ENCODE results near the gene MRPL55.
A peak's percentile ranks its signal among the peaks of the same experiment; 100 is the strongest.

MRPL55 gene

DNA sequence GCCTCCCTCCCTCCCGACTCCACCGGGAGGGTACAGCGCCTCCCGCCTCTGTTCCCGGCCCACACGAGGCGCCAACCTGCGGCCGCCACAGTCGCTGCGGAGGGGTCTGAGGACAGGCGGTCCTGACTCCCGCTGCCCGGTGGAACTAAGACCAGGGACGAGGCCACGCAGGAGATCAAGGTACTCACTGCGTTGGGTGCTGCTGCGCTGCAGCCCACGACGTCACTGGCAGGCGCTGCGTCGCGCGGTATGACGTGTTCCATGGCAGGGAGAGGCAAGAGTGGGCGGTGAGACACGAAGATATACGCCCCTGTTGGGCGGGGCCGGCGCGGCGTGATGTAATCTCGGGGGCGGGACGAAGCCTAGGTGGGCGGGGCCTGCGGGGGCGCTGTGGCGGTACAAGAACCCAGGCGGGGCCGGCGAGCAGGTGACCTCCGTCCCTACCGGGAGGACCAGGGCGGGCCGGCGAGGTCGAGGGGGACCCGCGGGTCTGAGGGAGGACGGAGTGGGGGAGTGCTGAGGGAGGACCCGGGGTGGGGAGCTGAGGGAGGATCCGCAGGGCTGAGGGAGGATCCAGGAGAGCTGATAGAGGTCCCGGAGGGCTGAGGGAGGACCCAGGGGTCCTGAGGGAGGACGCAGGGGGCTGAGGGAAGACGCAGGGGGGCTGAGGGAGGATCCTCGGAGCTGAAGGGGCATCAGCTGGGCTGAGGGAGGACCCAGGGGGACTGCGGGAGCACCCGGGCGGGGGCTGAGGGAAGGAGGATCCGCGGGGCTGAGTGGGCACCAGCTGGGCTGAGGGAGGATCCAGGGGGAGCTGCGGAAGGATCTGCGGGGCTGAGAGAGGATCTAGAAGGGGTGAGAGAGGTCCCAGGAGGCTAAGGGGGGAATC, at the start of gene MRPL55:
TSS of gene MRPL55 (minus strand) at position 227 of the 889 bp plus-strand sequence. CDS start 1,039 bp downstream, outside the sequence.
- DNase-seq (ENCODE audit: low read depth), result peak; percentile 96

DNA sequence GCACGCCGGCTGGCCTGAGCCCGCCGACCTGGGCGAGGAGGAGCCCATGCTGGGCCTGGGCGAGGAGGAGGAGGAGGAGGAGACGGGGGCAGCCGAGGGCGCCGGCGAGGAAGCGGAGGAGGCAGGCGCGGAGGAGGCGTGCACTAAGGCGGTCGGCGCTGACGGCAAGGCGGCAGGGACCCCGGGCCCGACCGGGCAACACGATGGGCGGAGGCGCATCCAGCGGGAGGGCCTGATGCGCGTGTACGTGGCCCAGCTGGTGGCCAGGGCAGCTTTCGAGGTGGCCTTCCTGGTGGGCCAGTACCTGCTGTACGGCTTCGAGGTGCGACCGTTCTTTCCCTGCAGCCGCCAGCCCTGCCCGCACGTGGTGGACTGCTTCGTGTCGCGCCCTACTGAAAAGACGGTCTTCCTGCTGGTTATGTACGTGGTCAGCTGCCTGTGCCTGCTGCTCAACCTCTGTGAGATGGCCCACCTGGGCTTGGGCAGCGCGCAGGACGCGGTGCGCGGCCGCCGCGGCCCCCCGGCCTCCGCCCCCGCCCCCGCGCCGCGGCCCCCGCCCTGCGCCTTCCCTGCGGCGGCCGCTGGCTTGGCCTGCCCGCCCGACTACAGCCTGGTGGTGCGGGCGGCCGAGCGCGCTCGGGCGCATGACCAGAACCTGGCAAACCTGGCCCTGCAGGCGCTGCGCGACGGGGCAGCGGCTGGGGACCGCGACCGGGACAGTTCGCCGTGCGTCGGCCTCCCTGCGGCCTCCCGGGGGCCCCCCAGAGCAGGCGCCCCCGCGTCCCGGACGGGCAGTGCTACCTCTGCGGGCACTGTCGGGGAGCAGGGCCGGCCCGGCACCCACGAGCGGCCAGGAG, 49.3 kb upstream of the MRPL55 start:
- DNase-seq (ENCODE audit: low read depth), result no peak

DNA sequence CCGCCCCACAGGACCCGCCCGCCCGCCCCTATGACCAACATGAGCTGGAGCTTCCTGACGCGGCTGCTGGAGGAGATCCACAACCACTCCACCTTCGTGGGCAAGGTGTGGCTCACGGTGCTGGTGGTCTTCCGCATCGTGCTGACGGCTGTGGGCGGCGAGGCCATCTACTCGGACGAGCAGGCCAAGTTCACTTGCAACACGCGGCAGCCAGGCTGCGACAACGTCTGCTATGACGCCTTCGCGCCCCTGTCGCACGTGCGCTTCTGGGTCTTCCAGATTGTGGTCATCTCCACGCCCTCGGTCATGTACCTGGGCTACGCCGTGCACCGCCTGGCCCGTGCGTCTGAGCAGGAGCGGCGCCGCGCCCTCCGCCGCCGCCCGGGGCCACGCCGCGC, 48.6 kb upstream of the MRPL55 start:
- DNase-seq (ENCODE audit: low read depth), result no peak

DNA sequence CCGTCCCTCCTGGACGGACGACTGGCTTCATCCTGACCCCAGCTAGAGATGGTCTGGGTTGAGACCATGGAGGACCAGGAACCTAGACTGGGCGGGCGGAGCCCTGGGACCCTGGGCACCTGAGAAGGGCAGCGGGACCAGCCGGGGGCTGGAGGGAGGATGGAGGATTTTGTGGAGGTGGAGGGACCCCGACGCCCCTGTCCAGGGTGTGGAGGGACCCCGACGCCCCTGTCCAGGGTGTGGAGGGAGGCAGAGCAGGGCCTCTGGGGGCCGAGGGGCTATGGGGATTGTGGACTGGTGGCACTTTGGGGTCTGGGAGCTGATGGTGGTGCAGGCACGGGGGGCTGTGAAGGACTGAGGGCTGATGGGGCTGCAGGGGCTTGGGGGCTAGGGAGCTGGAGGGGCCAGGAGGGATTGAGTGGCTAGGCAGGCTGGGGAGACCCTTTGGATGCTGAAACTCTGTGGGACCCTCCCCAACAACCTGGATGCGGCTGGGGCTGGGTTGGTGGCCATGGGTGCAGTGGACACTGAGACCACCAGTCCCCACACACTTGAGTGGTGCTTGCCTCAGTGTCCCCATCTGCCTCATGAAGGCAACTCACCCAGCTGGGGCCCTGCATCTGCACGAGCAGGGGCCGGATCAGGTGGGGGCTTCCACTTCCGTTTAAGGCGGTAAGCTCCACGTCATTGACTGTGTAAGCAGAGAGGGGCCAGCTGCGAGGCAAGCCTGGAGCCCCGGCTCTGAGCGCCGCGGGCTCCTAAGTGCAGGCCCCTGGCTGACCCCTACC, 48.0 kb upstream of the MRPL55 start:
- DNase-seq (ENCODE audit: low read depth), result no peak

DNA sequence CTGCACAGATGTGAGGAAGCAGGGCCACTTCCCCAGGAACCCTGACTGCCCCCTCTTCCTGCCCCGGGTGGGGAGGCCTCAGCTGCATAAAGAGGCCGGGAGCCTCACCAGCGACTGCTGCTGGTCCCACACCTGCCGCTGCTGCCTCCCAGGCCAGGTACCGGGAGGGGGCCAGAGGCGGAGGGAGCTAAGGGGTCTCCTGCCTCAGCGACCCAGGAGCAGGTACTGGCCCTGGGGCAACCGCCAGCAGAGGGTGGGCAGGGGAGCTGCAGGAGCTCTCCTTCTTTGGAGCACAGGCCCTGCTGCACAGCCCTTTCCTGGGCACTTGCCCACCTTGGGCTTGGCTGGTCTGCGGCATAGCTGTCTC, 47.4 kb upstream of the MRPL55 start:
- DNase-seq (ENCODE audit: low read depth), result no peak

DNA sequence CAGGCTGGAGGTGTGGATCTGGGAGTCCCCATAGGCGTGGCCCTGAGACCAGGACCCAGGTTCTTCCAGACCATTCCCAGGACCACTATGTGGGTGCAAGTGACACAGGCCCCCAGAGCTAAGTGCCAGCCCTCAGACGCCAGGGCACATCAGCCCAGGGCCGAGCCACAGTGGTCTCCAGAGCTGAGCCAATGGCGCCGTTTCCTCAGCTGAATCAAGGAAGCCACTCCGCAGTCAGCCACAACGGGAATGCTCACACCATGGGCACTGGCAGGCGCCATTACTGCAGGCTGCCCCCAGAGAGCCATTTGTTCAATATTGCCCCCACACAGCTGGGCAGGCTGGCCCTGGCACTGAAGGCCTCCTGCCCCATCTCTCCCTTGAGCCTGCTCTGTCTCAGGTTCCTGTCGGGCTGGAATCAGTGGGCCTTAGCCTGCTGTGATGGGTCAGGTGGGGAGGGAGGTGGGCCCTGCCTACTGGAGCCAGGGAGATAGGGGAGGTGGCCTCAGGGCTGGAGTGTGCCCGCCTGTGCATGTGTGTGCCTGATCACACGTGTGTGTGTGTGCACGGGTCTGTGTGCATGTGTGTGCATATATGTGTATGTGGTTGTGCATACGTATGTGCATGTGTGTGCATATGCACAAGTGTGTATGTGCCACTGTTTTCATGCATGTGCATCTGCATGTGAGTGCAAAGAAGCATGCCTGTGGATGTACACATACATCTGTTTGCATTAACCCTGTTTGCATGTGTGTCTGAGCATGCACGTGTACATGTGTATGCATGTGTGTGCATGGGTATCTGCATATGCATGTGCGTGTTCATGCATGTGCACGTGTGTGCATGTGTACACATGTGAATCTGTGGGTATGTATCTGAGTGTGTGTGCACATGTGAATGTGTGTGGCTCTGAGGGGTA, 46.8 kb upstream of the MRPL55 start:
- no peak for DNase-seq (ENCODE audit: low read depth)

DNA sequence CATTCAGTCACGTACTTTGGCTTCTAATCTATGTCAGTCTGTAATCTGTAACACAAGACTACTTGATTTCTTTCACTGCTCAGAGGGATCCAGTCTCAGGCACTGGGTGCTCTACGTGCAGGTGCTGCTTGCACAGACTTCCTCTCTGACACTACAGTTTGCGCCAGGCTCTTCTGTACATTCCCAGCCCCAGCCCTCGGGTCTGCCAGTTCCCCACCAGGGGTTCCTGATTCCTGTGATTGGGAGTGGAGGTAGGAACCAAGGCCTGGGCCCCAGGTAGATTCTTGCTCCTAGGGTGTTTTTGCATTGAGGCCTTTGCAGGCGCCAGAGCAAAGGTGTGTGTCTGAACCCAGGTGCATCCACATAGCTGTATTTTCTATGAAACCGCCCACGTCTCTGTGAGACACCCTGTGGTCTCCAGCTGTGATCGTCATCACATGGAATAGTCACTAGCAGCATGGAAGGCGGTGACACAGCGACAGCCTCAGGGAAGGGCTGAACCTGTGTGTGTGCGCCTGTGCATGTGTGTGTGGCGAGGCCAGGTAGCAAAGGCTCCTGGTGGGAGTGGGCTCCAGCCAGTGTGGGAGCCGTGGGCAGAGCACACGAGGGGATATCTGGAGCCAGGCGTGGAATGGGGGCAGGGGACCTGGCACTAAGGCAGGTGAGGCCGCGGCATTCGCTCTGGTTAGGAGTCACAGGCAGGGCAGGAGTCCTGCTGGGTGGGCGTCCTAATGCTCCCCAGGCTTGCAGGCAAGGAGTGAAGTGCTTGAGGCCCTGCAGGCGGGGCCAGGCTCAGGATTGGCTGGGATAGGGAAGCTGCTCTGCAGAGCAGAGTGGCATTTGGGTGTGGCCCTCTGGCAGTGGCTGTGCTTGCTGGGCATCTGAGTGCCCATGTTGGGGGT, 45.8 kb upstream of the MRPL55 start:
- DNase-seq (ENCODE audit: low read depth), result no peak

DNA sequence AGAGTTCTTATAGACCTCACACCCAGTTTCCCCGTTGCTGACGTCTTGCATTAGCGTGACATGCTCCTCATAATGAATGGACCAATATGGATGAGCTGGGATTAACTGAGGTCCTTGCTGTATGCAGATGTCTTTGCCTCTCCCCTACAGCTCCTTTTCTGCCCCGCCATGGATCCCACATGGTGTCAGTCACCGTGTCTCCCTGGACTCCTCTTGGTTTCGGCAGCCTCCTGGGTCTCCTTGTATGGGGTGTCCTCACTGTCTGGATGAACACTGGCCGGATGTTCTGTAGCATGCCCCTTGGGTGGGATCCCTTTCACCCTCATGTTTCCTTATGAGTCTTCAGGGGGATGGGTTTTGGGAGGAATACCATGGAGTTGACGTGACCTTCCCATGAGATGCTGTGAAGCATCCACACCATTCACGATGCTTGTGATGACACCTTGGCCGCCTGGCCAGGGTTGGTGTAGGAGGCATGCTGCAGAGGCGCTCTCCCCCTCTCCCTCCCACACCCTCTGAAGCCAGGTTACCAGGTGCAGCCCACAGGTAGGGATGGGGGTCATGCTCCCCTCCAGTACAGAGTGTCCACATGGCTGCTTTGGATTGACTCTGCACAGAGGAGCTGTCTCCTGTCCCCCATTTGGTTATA, 45.0 kb upstream of the MRPL55 start:
- no peak for DNase-seq (ENCODE audit: low read depth)

DNA sequence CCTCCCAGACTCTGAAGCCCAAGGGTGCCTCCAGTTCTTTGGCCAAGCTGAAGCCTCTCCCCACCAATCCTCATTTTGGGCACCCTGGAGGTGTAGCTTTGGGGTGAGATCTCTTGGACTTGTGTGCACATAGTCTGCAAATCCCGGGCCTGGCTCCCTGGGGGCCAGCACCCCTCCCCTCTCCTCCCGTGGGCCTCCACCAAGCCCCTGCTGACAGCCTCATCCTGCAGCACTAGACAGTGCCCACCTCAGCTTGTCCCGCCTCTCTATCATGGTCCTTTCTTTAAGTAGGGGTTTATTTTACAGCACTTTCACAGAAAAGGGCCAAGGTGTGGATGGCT, 43.8 kb upstream of the MRPL55 start:
- no peak for DNase-seq (ENCODE audit: low read depth)

DNA sequence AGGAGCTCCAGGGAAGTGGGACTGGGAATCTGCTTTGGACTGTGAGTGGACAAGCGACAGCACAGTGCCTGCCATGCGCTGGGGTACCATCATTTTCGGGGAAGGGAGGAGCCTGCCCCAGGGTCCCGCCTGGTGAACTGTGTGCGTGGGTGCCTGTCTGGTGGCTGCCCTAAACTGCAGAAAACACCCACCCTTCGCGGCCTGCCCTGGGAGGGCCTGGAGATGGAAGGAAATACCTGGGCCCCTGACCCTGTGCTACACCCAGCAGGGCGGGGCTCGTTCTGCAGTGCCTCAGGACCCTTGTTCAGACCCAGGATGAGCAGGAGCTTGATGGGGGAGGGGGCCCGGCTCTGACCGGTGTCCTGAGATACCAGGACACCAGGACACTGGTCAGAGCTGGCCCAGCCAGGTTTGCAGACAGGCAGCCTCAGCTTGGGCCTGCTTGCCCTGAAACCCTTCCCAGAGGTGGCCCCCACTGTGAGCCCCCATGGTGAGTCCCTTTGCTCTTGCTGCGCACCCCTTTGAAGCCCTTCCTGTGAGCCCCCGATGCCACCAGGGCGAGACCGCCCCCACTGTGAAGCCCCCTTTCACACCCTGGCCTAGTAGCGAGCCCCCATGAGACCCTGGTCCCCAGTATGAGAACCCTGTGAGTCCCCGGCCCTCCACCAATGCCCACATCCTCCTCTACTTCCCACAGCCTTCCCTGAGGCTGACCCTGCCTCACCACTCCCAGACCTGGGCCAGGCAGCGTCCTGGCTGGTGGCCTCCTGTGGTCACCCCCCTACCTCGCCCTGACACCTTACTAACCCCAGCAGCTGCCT, 43.2 kb upstream of the MRPL55 start:
- no peak for DNase-seq (ENCODE audit: low read depth)

DNA sequence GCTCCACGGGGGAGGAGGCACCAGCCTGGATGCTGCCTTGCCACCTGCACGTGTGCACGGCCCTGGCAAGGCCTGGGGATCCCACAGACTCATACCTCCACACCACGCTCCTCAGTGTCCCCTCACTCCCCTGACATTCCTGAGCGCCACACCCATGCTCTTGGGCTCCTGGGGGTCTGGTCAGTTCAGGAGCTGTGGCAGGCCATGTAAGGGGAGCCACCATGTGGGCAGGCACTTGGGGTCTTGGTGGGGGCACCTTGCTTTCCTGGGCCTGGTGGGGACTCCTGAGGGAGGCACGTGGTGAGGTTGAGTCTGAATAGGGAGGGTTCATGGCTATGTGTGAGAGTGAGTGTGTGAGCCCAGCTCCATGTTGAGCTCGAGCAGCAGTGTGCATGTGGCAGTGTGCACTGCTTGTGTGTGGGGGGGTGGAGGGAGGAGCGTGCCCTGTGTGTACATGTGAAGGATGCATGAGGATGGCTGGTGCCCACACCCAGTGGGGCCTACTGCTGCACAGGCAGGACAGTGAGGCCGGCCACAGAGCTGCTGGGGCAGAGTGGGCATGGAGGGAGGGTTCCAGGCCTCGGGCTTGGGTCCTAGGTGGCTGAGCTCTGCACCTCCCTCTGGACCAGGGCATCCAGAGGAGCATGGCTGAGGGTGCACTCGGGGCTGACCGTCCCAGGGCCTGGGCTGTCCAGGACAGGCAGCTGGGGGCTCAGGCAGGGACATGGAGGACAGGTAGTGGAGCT, 42.3 kb upstream of the MRPL55 start:
- no peak for DNase-seq (ENCODE audit: low read depth)

DNA sequence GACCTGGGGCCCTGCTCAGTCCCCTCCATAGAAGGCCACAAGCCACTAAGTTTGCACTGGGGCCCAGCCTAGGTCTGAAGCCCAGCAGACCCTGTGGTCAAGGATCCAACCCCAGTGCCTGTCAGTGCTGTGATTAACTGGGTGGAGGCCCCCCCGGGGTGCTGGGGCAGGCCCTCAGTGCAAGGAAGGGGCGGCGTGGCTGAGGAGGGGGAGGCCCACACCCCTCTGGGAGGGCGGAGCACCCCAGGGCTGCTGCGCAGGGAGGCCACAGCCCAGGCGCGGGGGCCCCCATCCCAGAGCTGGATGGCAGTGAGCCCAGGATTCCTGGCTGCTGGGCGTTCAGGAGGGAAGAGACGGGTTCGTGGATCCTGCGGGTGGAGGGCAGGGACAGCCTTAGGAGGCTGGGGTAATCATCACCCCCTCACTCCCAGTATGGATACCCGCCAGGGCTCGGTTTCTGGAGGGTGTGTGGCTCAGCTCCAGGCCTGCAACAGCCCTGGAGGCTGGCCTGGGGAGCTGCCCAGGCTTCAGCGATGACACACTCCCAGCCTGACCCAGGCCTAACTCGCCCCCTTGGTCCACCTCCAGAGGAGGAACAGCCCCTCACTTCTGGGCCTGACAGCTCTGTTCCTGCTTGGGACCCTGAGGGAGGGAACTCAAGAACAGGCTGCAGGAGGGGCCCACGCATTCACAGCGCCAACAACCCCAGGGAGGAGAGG, 41.5 kb upstream of the MRPL55 start:
- DNase-seq (ENCODE audit: low read depth), result no peak

DNA sequence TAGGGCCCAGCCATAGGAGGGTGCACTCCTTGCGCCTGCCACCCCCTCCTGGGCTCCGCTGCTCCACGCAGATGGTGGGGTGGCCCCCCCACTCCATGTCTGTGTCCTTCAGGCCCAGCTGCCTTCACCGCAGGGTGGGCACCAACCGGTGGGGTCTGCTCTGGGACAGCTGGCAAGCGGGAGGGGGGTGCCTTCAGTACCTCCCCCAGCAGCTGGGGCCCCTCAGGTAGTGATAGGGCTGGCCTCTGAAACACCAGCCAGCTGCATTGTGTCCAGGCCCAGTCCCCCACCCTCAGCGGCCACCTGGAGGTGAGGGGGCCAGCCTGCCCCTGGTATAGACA, 41.0 kb upstream of the MRPL55 start:
- DNase-seq (ENCODE audit: low read depth), result no peak

DNA sequence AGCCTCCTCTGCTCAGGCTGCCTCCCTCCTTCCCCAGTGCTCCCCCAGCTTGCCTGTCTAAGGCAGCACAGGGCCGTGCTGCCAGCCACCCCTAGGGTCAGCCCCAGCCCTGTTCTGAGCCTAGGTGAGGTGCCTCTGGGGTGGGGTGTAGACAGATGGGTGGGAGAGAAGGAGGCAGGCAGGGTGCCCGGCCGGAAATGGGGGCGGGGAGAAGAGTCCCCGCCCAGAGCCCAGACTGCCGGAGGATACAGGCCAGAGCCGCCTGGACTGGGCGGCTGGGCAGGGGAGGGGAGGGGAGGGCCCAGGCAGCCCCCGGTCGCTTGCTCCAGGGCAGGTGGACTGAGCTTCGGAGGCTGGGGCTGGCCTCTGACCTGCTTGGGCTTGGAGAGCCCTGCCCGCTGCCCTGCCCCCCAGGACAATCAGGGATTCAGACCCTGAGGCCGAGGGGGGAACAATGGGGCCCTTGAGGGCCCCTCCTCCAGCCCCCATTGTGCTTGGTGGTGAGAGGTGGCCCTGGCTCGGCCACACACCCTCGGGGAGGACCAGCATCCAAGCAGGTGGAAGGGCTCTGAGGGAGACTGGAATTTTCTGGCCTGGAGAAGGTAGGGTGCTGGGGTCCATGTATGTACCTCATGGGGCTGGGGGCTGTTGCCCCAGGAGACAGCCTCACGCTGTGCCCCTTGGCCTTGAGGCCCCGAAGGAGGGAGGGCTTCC, 40.5 kb upstream of the MRPL55 start, which contains the start of gene GJC2:
TSS of gene GJC2 (plus strand) at position 525 of the 714 bp plus-strand sequence. CDS start 7,829 bp downstream, outside the sequence.
- DNase-seq (ENCODE audit: low read depth), result no peak

DNA sequence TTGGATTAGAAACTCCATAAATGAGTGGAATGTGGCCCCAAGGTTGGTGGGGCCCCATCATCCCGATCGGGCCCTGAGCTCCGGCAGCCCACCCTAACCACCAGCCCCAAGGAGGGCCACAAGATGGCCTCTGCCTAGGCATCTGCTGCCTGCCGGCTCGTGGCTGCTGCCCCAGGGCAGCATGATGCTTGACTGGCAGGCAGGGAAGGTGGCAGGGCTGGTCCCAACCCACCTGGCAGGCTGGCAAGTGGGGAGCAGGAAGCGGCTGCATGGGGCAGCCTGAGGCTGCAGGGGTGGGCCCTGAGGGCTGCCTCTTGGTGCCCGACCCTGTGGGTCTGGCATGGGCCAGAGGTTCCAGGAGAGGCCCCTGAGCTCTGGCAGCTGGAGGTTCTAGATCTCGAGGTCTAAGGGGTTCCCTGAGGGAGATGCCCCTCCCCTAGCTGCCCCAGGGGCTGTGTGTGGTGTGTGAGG, 39.9 kb upstream of the MRPL55 start:
- DNase-seq (ENCODE audit: low read depth), result no peak

DNA sequence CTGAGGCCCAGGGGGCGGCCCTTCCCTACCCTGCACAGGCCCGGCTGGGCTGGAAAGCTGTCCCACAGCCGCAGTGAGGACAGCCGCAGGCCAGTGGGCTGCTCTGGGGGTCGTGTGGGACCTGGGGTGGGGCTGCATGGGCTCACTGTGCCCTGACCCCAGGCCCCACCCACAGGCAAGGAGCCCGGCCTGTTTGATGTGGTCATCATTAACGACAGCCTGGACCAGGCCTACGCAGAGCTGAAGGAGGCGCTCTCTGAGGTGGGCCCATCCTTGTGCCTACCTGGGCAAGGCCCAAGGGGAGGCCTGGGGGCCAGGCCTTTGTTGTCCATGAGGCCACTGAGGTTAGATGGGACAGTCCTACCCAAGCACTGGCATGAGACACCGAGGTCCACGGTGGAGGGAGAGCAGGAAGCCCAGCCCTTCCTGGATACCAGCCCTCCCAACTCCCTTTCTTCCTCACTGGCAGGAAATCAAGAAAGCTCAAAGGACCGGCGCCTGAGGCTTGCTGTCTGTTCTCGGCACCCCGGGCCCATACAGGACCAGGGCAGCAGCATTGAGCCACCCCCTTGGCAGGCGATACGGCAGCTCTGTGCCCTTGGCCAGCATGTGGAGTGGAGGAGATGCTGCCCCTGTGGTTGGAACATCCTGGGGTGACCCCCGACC, 39.2 kb upstream of the MRPL55 start:
- DNase-seq (ENCODE audit: low read depth), result no peak
